CD8-positive, alpha-beta memory T cell (primary cell): ENCODE results near the gene SPHK2. TPM values are rescaled to one million over a fixed set of nuclear protein-coding genes. Genes with fewer than 3 reads are reported as not detected.

Experiments
- CTCF ChIA-PET: fragments of 350-600 bp; sonication (Branson Sonifier 250); formaldehyde crosslinking; loops from one replicate; lab custom pipeline; 2021; ENCODE audit warnings: antibody characterized with exemption; lab: Charles Lee
- POLR2A ChIA-PET: fragments of 350-600 bp; sonication (Branson Sonifier 250); formaldehyde crosslinking; loops from one replicate; lab custom pipeline; 2021; ENCODE audit warnings: antibody characterized with exemption; lab: Charles Lee
- DNase-seq, 5 donors: peaks; one replicate each; pipeline versions ENCODE4 v3.0.0 to v3.0.0-alpha.2; 2020 to 2022; ENCODE audit warnings: mixed read lengths in 1 of 5
- H3K27ac ChIP-seq: one replicate; pipeline ENCODE4 v1.7.0; 2013; ENCODE audit warnings: low read depth, mild to moderate bottlenecking, low read length, moderate library complexity
- H3K27me3 ChIP-seq: 2 replicates; pipeline ENCODE4 v1.7.0; 2013; ENCODE audit warnings: low read length, mild to moderate bottlenecking; ENCODE audit not compliant: insufficient read depth, poor library complexity, severe bottlenecking
- H3K36me3 ChIP-seq: 2 replicates; pipeline ENCODE4 v1.7.0; 2013; ENCODE audit warnings: mild to moderate bottlenecking, low read length, moderate library complexity; ENCODE audit not compliant: insufficient read depth
- H3K4me1 ChIP-seq: 2 replicates; pipeline ENCODE4 v1.7.0; 2013; ENCODE audit warnings: mild to moderate bottlenecking, low read length, moderate library complexity; ENCODE audit not compliant: insufficient read depth
- H3K4me3 ChIP-seq: 2 replicates; pipeline ENCODE4 v1.7.0; 2013; ENCODE audit warnings: mild to moderate bottlenecking, low read length
- H3K9me3 ChIP-seq: 2 replicates; pipeline ENCODE4 v1.7.0; 2013; ENCODE audit warnings: mild to moderate bottlenecking, low read length
- H3K27ac Mint-ChIP-seq, 8 donors: one replicate each; pipeline ENCODE4 v1.8.0; 2020 to 2021; ENCODE audit warnings: mixed read lengths in 8 of 8, mild to moderate bottlenecking in 6 of 8, inconsistent platforms in 3 of 8, moderate library complexity in 3 of 8
- H3K27me3 Mint-ChIP-seq, 2 donors: one replicate each; pipeline ENCODE4 v1.8.0; 2020 to 2021; ENCODE audit warnings: mixed read lengths in 2 of 2, mild to moderate bottlenecking in 1 of 2, moderate library complexity in 1 of 2
- H3K36me3 Mint-ChIP-seq, 3 donors: one replicate each; pipeline ENCODE4 v1.8.0; 2020 to 2021; ENCODE audit warnings: mixed read lengths in 3 of 3, inconsistent platforms in 1 of 3, mild to moderate bottlenecking in 1 of 3
- H3K4me1 Mint-ChIP-seq, 3 donors: one replicate each; pipeline ENCODE4 v1.8.0; 2020 to 2021; ENCODE audit warnings: mixed read lengths in 3 of 3, inconsistent platforms in 1 of 3, mild to moderate bottlenecking in 1 of 3
- H3K4me3 Mint-ChIP-seq, 7 donors: one replicate each; pipeline ENCODE4 v1.8.0; 2020 to 2021; ENCODE audit warnings: mixed read lengths in 7 of 7, mild to moderate bottlenecking in 6 of 7, moderate library complexity in 4 of 7, inconsistent platforms in 2 of 7
- H3K9me3 Mint-ChIP-seq, 5 donors: one replicate each; pipeline ENCODE4 v1.8.0; 2020 to 2022; ENCODE audit warnings: mixed read lengths in 5 of 5, mild to moderate bottlenecking in 3 of 5, moderate library complexity in 2 of 5, inconsistent platforms in 1 of 5
- polyA plus RNA-seq: library from polyadenylated mRNA; unstranded; fragments of 300-500 nt; fragmentation: Illumina TruSeq; gene quantifications from one replicate; pipeline ENCODE4 v1.2.3, GENCODE V29; 2021
- total RNA-seq, 2 experiments: library from RNA; stranded (reverse); gene quantifications; one replicate each; pipeline ENCODE4 v1.2.3, GENCODE V29; 2021

The SPHK2 gene
- total and polyA plus RNA-seq, 3 experiments from 2014 or later = 10.2 to 38.5 (median 37.5) TPM

- DNase-seq = no peak
- ChIA-PET POLR2A (no interaction called here), CTCF (interaction anchor here (0.6 to 11.2 kb wide), 2 partner anchors 12 to 76 kb away, joined by 3 to 152 read pairs; no protein-coding TSS in a partner anchor)
- Mint-ChIP-seq H3K27ac (no peak overlapping the region), H3K27me3 (peaks cover 0 to 9% of the 10 kb centered on the region in 2 donors), H3K36me3 (no peaks in the 10 kb centered on the region), H3K4me3 (no peak overlapping the region), H3K9me3 (no peaks in the 10 kb centered on the region), H3K4me1 (peaks cover 3 to 6% (median 4%) of the 10 kb centered on the region in 3 donors)
- Histone ChIP-seq H3K4me3 (no peak overlapping the region), H3K27ac (no peak overlapping the region), H3K9me3 (no peaks in the 10 kb centered on the region), H3K27me3 (no peaks in the 10 kb centered on the region), H3K36me3 (no peaks in the 10 kb centered on the region), H3K4me1 (no peaks in the 10 kb centered on the region)
Observed at GRCh38 chr19:48582168-48582567, 37.1 kb upstream of the SPHK2 start.

- Mint-ChIP-seq H3K4me1 (peaks cover 10 to 17% (median 11%) of the 10 kb centered on the region in 3 donors), H3K36me3 (no peaks in the 10 kb centered on the region), H3K9me3 (no peaks in the 10 kb centered on the region), H3K27me3 (peaks cover 2 to 12% of the 10 kb centered on the region in 2 donors), H3K4me3 (no peak overlapping the region), H3K27ac (peak overlapping the region in 1 of 8 donors; percentile 66)
- no peaks in the 10 kb centered on the region for H3K9me3 ChIP-seq
- DNase-seq = no peak
- H3K4me3 ChIP-seq = no peak overlapping the region
- ChIA-PET POLR2A (no interaction called here), CTCF (interaction anchor here (0.5 to 11.2 kb wide), 6 partner anchors 18 to 254 kb away, joined by 3 to 152 read pairs (median 8); no protein-coding TSS in a partner anchor)
- H3K36me3 ChIP-seq = no peaks in the 10 kb centered on the region
- no peaks in the 10 kb centered on the region for H3K27me3 ChIP-seq
- H3K4me1 ChIP-seq = peaks cover 6% of the 10 kb centered on the region
- no peak overlapping the region for H3K27ac ChIP-seq
Observed at GRCh38 chr19:48587387-48587786, 31.9 kb upstream of the SPHK2 start.

GRCh38 chr19:48588670-48589401 lies 30.5 kb upstream of the SPHK2 start:
- POLR2A ChIA-PET = interaction anchor here (0.6 kb wide), 1 partner anchor 57 kb away, joined by 3 read pairs; no protein-coding TSS in a partner anchor
- peak overlapping the region; percentile 52 for H3K4me3 ChIP-seq
- Mint-ChIP-seq H3K9me3 (no peaks in the 10 kb centered on the region), H3K36me3 (no peaks in the 10 kb centered on the region), H3K4me1 (peaks cover 10 to 17% (median 15%) of the 10 kb centered on the region in 3 donors), H3K27ac (peak overlapping the region in 5 of 8 donors; percentile 11 to 78 (median 48)), H3K4me3 (peak overlapping the region; percentile 46 to 81 (median 65)), H3K27me3 (peaks cover 2 to 10% of the 10 kb centered on the region in 2 donors)
- no peaks in the 10 kb centered on the region for H3K27me3 ChIP-seq
- peaks cover 6% of the 10 kb centered on the region for H3K4me1 ChIP-seq
- no peak overlapping the region for H3K27ac ChIP-seq
- DNase-seq = peak; percentile 72 to 88 (median 80)
- CTCF ChIA-PET = interaction anchor here (0.7 to 11.2 kb wide), 13 partner anchors 9 to 256 kb away, joined by 3 to 152 read pairs (median 3); partner anchors contain the start of gene SPACA4
- no peaks in the 10 kb centered on the region for H3K36me3 ChIP-seq
- no peaks in the 10 kb centered on the region for H3K9me3 ChIP-seq

GRCh38 chr19:48591021-48591420 lies 28.3 kb upstream of the SPHK2 start:
- Histone ChIP-seq H3K4me3 (no peak overlapping the region), H3K27me3 (no peaks in the 10 kb centered on the region), H3K4me1 (peaks cover 6% of the 10 kb centered on the region), H3K9me3 (no peaks in the 10 kb centered on the region), H3K27ac (no peak overlapping the region), H3K36me3 (no peaks in the 10 kb centered on the region)
- Mint-ChIP-seq H3K9me3 (no peaks in the 10 kb centered on the region), H3K36me3 (peaks cover 0 to 2% (median 0%) of the 10 kb centered on the region in 3 donors), H3K27ac (peak overlapping the region in 1 of 8 donors; percentile 32), H3K27me3 (peaks cover 2 to 5% of the 10 kb centered on the region in 2 donors), H3K4me1 (peaks cover 8 to 18% (median 16%) of the 10 kb centered on the region in 3 donors), H3K4me3 (no peak overlapping the region)
- ChIA-PET POLR2A (no interaction called here), CTCF (interaction anchor here (11.2 kb wide), 1 partner anchor 84 kb away, joined by 152 read pairs; no protein-coding TSS in a partner anchor)
- DNase-seq = no peak

- no peaks in the 10 kb centered on the region for H3K27me3 ChIP-seq
- no peak overlapping the region for H3K27ac ChIP-seq
- no peak for DNase-seq
- Mint-ChIP-seq H3K4me3 (peak overlapping the region in 4 of 7 donors; percentile 10 to 58 (median 42)), H3K27me3 (peaks cover 0 to 4% of the 10 kb centered on the region in 2 donors), H3K27ac (peak overlapping the region in 7 of 8 donors; percentile 3 to 97 (median 70)), H3K36me3 (peaks cover 0 to 2% (median 0%) of the 10 kb centered on the region in 3 donors), H3K9me3 (no peaks in the 10 kb centered on the region), H3K4me1 (peaks cover 4 to 18% (median 5%) of the 10 kb centered on the region in 3 donors)
- ChIA-PET POLR2A (interaction anchor here (0.8 kb wide), 1 partner anchor 81 kb away, joined by 3 read pairs; no protein-coding TSS in a partner anchor), CTCF (interaction anchor here (1.1 to 2.0 kb wide), 6 partner anchors 13 to 261 kb away, joined by 3 to 8 read pairs (median 5); no protein-coding TSS in a partner anchor)
- H3K9me3 ChIP-seq = no peaks in the 10 kb centered on the region
- peaks cover 6% of the 10 kb centered on the region for H3K4me1 ChIP-seq
- no peak overlapping the region for H3K4me3 ChIP-seq
- H3K36me3 ChIP-seq = no peaks in the 10 kb centered on the region
Observed at GRCh38 chr19:48595171-48595570, 24.1 kb upstream of the SPHK2 start.

- CTCF ChIA-PET = interaction anchor here (1.1 to 1.6 kb wide), 4 partner anchors 12 to 262 kb away, joined by 3 to 8 read pairs (median 6); no protein-coding TSS in a partner anchor
- no peak overlapping the region for H3K27ac ChIP-seq
- peaks cover 0 to 2% (median 0%) of the 10 kb centered on the region in 3 donors for H3K36me3 Mint-ChIP-seq
Observed at GRCh38 chr19:48595833-48596232, 23.5 kb upstream of the SPHK2 start.

GRCh38 chr19:48596237-48596636 lies 23.1 kb upstream of the SPHK2 start:
- H3K27me3 ChIP-seq = no peaks in the 10 kb centered on the region
- peaks cover 0 to 2% (median 0%) of the 10 kb centered on the region in 3 donors for H3K36me3 Mint-ChIP-seq
- H3K36me3 ChIP-seq = no peaks in the 10 kb centered on the region
- peaks cover 4 to 18% (median 5%) of the 10 kb centered on the region in 3 donors for H3K4me1 Mint-ChIP-seq
- no peaks in the 10 kb centered on the region for H3K9me3 Mint-ChIP-seq
- H3K27ac Mint-ChIP-seq = peak overlapping the region in 4 of 8 donors; percentile 55 to 83 (median 76)
- ChIA-PET CTCF (interaction anchor here (1.5 kb wide), 1 partner anchor 12 kb away, joined by 6 read pairs; no protein-coding TSS in a partner anchor), POLR2A (no interaction called here)
- DNase-seq = no peak
- peaks cover 6% of the 10 kb centered on the region for H3K4me1 ChIP-seq
- no peak overlapping the region for H3K27ac ChIP-seq
- H3K4me3 ChIP-seq = no peak overlapping the region
- H3K27me3 Mint-ChIP-seq = peaks cover 0 to 4% of the 10 kb centered on the region in 2 donors
- no peaks in the 10 kb centered on the region for H3K9me3 ChIP-seq
- peak overlapping the region in 4 of 7 donors; percentile 26 to 54 (median 38) for H3K4me3 Mint-ChIP-seq

More at GRCh38 chr19:48595833-48596232, 23.5 kb upstream of the SPHK2 start:
- H3K27me3 ChIP-seq = no peaks in the 10 kb centered on the region
- no peaks in the 10 kb centered on the region for H3K9me3 ChIP-seq
- H3K36me3 ChIP-seq = no peaks in the 10 kb centered on the region
- no peak overlapping the region for H3K4me3 ChIP-seq
- POLR2A ChIA-PET = interaction anchor here (0.8 kb wide), 1 partner anchor 82 kb away, joined by 3 read pairs; no protein-coding TSS in a partner anchor
- peaks cover 0 to 4% of the 10 kb centered on the region in 2 donors for H3K27me3 Mint-ChIP-seq
- DNase-seq = no peak
- H3K4me1 Mint-ChIP-seq = peaks cover 4 to 18% (median 5%) of the 10 kb centered on the region in 3 donors
- peak overlapping the region in 3 of 7 donors; percentile 17 to 58 (median 37) for H3K4me3 Mint-ChIP-seq
- peaks cover 6% of the 10 kb centered on the region for H3K4me1 ChIP-seq
- no peaks in the 10 kb centered on the region for H3K9me3 Mint-ChIP-seq
- peak overlapping the region in 3 of 8 donors; percentile 10 to 76 (median 33) for H3K27ac Mint-ChIP-seq
